Measurements from ENCODE around the gene RBM8A. TPM values are rescaled to one million over a fixed set of nuclear protein-coding genes. Genes with fewer than 3 reads are reported as not detected.
A peak's percentile ranks its signal among the peaks of the same experiment; 100 is the strongest.

The RBM8A gene
- total RNA-seq, 4 donors from 2014 or later, result 108 to 143 (median 124) TPM

- WGBS, 2 donors, result 7 to 12% methylated on average over 1 of the region's 1 CpG
- intact Hi-C loops (cut with DNase I), result loop anchor here (5.0 kb wide), 1 partner anchor 121 kb away; no protein-coding TSS in a partner anchor
- no peak overlapping the region for H3K4me3 ChIP-seq (replicated peaks in 1 of 3)
- DNase-seq, result peak in 1 of 2 donors; percentile 25
- no peaks in the 10 kb centered on the region for H3K9me3 ChIP-seq
- peak overlapping the region; percentile 75 to 96 (median 91) for H3K27ac ChIP-seq
- no peak for TF ChIP-seq POLR2A (IDR thresholded peaks at IDR 0.05)
- TF ChIP-seq CTCF (IDR thresholded peaks at IDR 0.05), result no peak
- no peaks in the 10 kb centered on the region for H3K36me3 ChIP-seq
- peaks cover 11 to 24% of the 10 kb centered on the region in 2 donors for H3K4me1 ChIP-seq
- H3K27me3 ChIP-seq, result no peaks in the 10 kb centered on the region
These were observed 36.1 kb downstream of the RBM8A start for GRCh38 chr1:145891143-145891542.

- Histone ChIP-seq H3K27ac (no peak overlapping the region), H3K36me3 (no peaks in the 10 kb centered on the region), H3K27me3 (no peaks in the 10 kb centered on the region), H3K9me3 (no peaks in the 10 kb centered on the region), H3K4me3 (replicated peaks in 1 of 3) (no peak overlapping the region), H3K4me1 (peaks cover 15 to 30% of the 10 kb centered on the region in 2 donors)
- intact Hi-C loops (cut with DNase I), result loop anchor here (5.0 kb wide), 1 partner anchor 123 kb away; no protein-coding TSS in a partner anchor
- no peak for DNase-seq
- 90 to 94% methylated on average over 3 of the region's 3 CpGs for WGBS, 2 donors
- TF ChIP-seq POLR2A (IDR thresholded peaks at IDR 0.05) (no peak), CTCF (IDR thresholded peaks at IDR 0.05) (no peak)
These were observed 37.6 kb downstream of the RBM8A start for GRCh38 chr1:145889722-145890121.

- Histone ChIP-seq H3K4me3 (replicated peaks in 1 of 3) (no peak overlapping the region), H3K27ac (no peak overlapping the region), H3K36me3 (no peaks in the 10 kb centered on the region), H3K9me3 (no peaks in the 10 kb centered on the region), H3K27me3 (no peaks in the 10 kb centered on the region), H3K4me1 (peaks cover 9 to 26% of the 10 kb centered on the region in 2 donors)
- 63 to 74% methylated on average over 5 of the region's 5 CpGs for WGBS, 2 donors
- no peak for DNase-seq
- TF ChIP-seq CTCF (IDR thresholded peaks at IDR 0.05) (no peak), POLR2A (IDR thresholded peaks at IDR 0.05) (no peak)
- intact Hi-C loops (cut with DNase I), result no loop called here
These were observed 39.7 kb downstream of the RBM8A start for GRCh38 chr1:145887631-145888030.

GRCh38 chr1:145886816-145887215 lies 40.5 kb downstream of the RBM8A start:
- 43 to 44% methylated on average over 8 of the region's 8 CpGs for WGBS, 2 donors
- H3K36me3 ChIP-seq, result no peaks in the 10 kb centered on the region
- no peaks in the 10 kb centered on the region for H3K27me3 ChIP-seq
- no peaks in the 10 kb centered on the region for H3K9me3 ChIP-seq
- peaks cover 3 to 19% of the 10 kb centered on the region in 2 donors for H3K4me1 ChIP-seq
- no peak overlapping the region for H3K27ac ChIP-seq
- no peak overlapping the region for H3K4me3 ChIP-seq (replicated peaks in 1 of 3)
- no peak for DNase-seq
- TF ChIP-seq POLR2A (IDR thresholded peaks at IDR 0.05) (no peak), CTCF (IDR thresholded peaks at IDR 0.05) (no peak)
- intact Hi-C loops (cut with DNase I), result no loop called here

- no peaks in the 10 kb centered on the region for H3K9me3 ChIP-seq
- H3K27ac ChIP-seq, result no peak overlapping the region
- H3K4me3 ChIP-seq (replicated peaks in 1 of 3), result peak overlapping the region in 2 of 3 donors; percentile 33 to 42
- no peaks in the 10 kb centered on the region for H3K36me3 ChIP-seq
- WGBS, 2 donors, result 42 to 48% methylated on average over 11 of the region's 11 CpGs
- intact Hi-C loops (cut with DNase I), result no loop called here
- no peak for TF ChIP-seq POLR2A (IDR thresholded peaks at IDR 0.05)
- TF ChIP-seq CTCF (IDR thresholded peaks at IDR 0.05), result no peak
- DNase-seq, result no peak
- H3K4me1 ChIP-seq, result peaks cover 3 to 14% of the 10 kb centered on the region in 2 donors
- H3K27me3 ChIP-seq, result no peaks in the 10 kb centered on the region
These were observed 40.9 kb downstream of the RBM8A start for GRCh38 chr1:145886390-145886789.

Measured in thyroid gland (tissue), 4 donors.